Measurements from ENCODE around the gene STK11.

The STK11 gene

GRCh38 chr19:1225440-1226226 lies 20.1 kb downstream of the STK11 start:
- DNase-seq (ENCODE audit: low read depth), result no peak

- DNase-seq (ENCODE audit: low read depth), result no peak
These were observed 20.6 kb downstream of the STK11 start for GRCh38 chr19:1226227-1226518.

GRCh38 chr19:1226522-1227303 lies 21.1 kb downstream of the STK11 start:
- no peak for DNase-seq (ENCODE audit: low read depth)

GRCh38 chr19:1227304-1228054 lies 21.9 kb downstream of the STK11 start:
- DNase-seq (ENCODE audit: low read depth), result no peak

- no peak for DNase-seq (ENCODE audit: low read depth)
These were observed 22.8 kb downstream of the STK11 start for GRCh38 chr19:1228161-1228957.

GRCh38 chr19:1229056-1229923 lies 23.7 kb downstream of the STK11 start:
- DNase-seq (ENCODE audit: low read depth), result no peak

GRCh38 chr19:1229924-1230782 lies 24.6 kb downstream of the STK11 start:
- no peak for DNase-seq (ENCODE audit: low read depth)

- DNase-seq (ENCODE audit: low read depth), result no peak
These were observed 25.4 kb downstream of the STK11 start for GRCh38 chr19:1230783-1231489.

- no peak for DNase-seq (ENCODE audit: low read depth)
These were observed 26.4 kb downstream of the STK11 start for GRCh38 chr19:1231729-1232637.

- DNase-seq (ENCODE audit: low read depth), result no peak
These were observed 27.1 kb downstream of the STK11 start for GRCh38 chr19:1232652-1233072.

- DNase-seq (ENCODE audit: low read depth), result no peak
These were observed 27.6 kb downstream of the STK11 start for GRCh38 chr19:1233115-1233667.

GRCh38 chr19:1234051-1234954 lies 28.7 kb downstream of the STK11 start:
- DNase-seq (ENCODE audit: low read depth), result no peak

- DNase-seq (ENCODE audit: low read depth), result no peak
These were observed 29.4 kb downstream of the STK11 start for GRCh38 chr19:1234955-1235380.

- DNase-seq (ENCODE audit: low read depth), result no peak
These were observed 30.3 kb downstream of the STK11 start for GRCh38 chr19:1235625-1236538.

GRCh38 chr19:1236576-1236975 lies 31.0 kb downstream of the STK11 start:
- DNase-seq (ENCODE audit: low read depth), result no peak
